CD14-positive monocyte (primary cell): ENCODE data around the gene GLB1L2. TPM values are rescaled to one million over a fixed set of nuclear protein-coding genes. Genes with fewer than 3 reads are reported as not detected.

ENCODE experiments used
- DNase-seq, 3 donors: peaks; one replicate each; pipeline ENCODE4 v3.0.0-alpha.2; 2011 to 2022
- H2AFZ ChIP-seq: 2 replicates; pipeline ENCODE4 v1.6.0; 2012; ENCODE audit warnings: mild to moderate bottlenecking, low read depth, low read length, inconsistent platforms; ENCODE audit not compliant: insufficient read depth, poor library complexity, severe bottlenecking
- H3K27ac ChIP-seq, 2 donors: 1 replicate in 1 of 2; 2 replicates in 1 of 2; pipeline ENCODE4 v1.5.1; 2012 to 2013; ENCODE audit warnings: low read length in 2 of 2, control low read depth in 1 of 2, inconsistent platforms in 1 of 2, low read depth in 1 of 2, mild to moderate bottlenecking in 1 of 2
- H3K27me3 ChIP-seq, 2 donors: one replicate each; pipeline versions ENCODE4 v1.6.0 to v1.6.1; 2011 to 2013; ENCODE audit warnings: low read length in 2 of 2; ENCODE audit not compliant: control insufficient read depth in 2 of 2, insufficient read depth in 2 of 2
- H3K36me3 ChIP-seq, 2 donors: replicated peaks in 1 of 2; 1 replicate in 1 of 2; 2 replicates in 1 of 2; pipeline versions ENCODE4 v1.5.1 to v1.6.1; 2012 to 2013; ENCODE audit warnings: low read length in 2 of 2, control low read depth in 1 of 2, inconsistent platforms in 1 of 2, mild to moderate bottlenecking in 1 of 2; ENCODE audit not compliant: insufficient read depth in 2 of 2, control insufficient read depth in 1 of 2
- H3K4me1 ChIP-seq, 2 donors: 1 replicate in 1 of 2; 2 replicates in 1 of 2; pipeline versions ENCODE4 v1.5.1 to v1.6.1; 2012 to 2013; ENCODE audit warnings: low read length in 2 of 2, control low read depth in 1 of 2, inconsistent platforms in 1 of 2, mild to moderate bottlenecking in 1 of 2, moderate library complexity in 1 of 2; ENCODE audit not compliant: insufficient read depth in 2 of 2, control insufficient read depth in 1 of 2
- H3K4me2 ChIP-seq: replicated peaks from 2 replicates; pipeline ENCODE3; 2012; ENCODE audit warnings: low read length, moderate library complexity, mild to moderate bottlenecking; ENCODE audit not compliant: poor library complexity, severe bottlenecking; ENCODE audit errors: extremely low read depth
- H3K4me3 ChIP-seq, 3 experiments: fragments of 200-600 bp in 1 of 3; sonication (generic) in 1 of 3; replicated peaks in 1 of 3; 1 replicate in 2 of 3; 2 replicates in 1 of 3; pipeline ENCODE4 v1.5.1; 2011 to 2013; ENCODE audit warnings: low read length in 3 of 3, mild to moderate bottlenecking in 3 of 3, control low read depth in 2 of 3, low read depth in 2 of 3, inconsistent platforms in 1 of 3, moderate library complexity in 1 of 3
- H3K79me2 ChIP-seq: 2 replicates; pipeline ENCODE4 v1.6.0; 2012; ENCODE audit warnings: mild to moderate bottlenecking, control low read depth, inconsistent platforms, low read length, moderate library complexity; ENCODE audit not compliant: insufficient read depth
- H3K9ac ChIP-seq: 2 replicates; pipeline ENCODE4 v1.6.0; 2017; ENCODE audit warnings: low read length, mild to moderate bottlenecking; ENCODE audit not compliant: insufficient read depth, poor library complexity, severe bottlenecking
- H3K9me3 ChIP-seq, 2 donors: replicated peaks in 1 of 2; 1 replicate in 1 of 2; 2 replicates in 1 of 2; pipeline versions ENCODE4 v1.5.1 to v1.6.1; 2012 to 2013; ENCODE audit warnings: low read length in 2 of 2, control low read depth in 1 of 2; ENCODE audit not compliant: control insufficient read depth in 1 of 2, insufficient read depth in 1 of 2
- H4K20me1 ChIP-seq: 2 replicates; pipeline ENCODE4 v1.6.0; 2012; ENCODE audit warnings: mild to moderate bottlenecking, low read length, control low read depth, moderate library complexity; ENCODE audit not compliant: insufficient read depth
- H3K27ac Mint-ChIP-seq, 7 donors: one replicate each; pipeline ENCODE4 v1.8.0; 2020; ENCODE audit warnings: mild to moderate bottlenecking in 7 of 7, mixed read lengths in 7 of 7, moderate library complexity in 6 of 7, inconsistent platforms in 2 of 7
- H3K27me3 Mint-ChIP-seq, 3 donors: one replicate each; pipeline ENCODE4 v1.8.0; 2021 to 2022; ENCODE audit warnings: low read depth in 3 of 3, mild to moderate bottlenecking in 3 of 3, mixed read lengths in 3 of 3, moderate library complexity in 3 of 3, inconsistent platforms in 1 of 3
- H3K36me3 Mint-ChIP-seq, 2 donors: one replicate each; pipeline ENCODE4 v1.8.0; 2020; ENCODE audit warnings: mixed read lengths in 2 of 2, inconsistent platforms in 1 of 2, mild to moderate bottlenecking in 1 of 2
- H3K4me1 Mint-ChIP-seq: one replicate; pipeline ENCODE4 v1.8.0; 2020; ENCODE audit warnings: mild to moderate bottlenecking, mixed read lengths
- H3K4me3 Mint-ChIP-seq, 2 donors: one replicate each; pipeline ENCODE4 v1.8.0; 2020; ENCODE audit warnings: mild to moderate bottlenecking in 2 of 2, mixed read lengths in 2 of 2, moderate library complexity in 1 of 2
- H3K9me3 Mint-ChIP-seq, 7 donors: one replicate each; pipeline ENCODE4 v1.8.0; 2020 to 2022; ENCODE audit warnings: mixed read lengths in 7 of 7, mild to moderate bottlenecking in 6 of 7, moderate library complexity in 6 of 7, inconsistent platforms in 2 of 7
- CTCF ChIP-seq: fragments of 200-600 bp; IDR thresholded peaks from one replicate; pipeline ENCODE4 v1.8.0; 2022; ENCODE audit warnings: antibody characterized with exemption, mild to moderate bottlenecking
- WGBS: methylation state at CpG from one replicate; pipeline ENCODE4 v1.1.5; 2013; ENCODE audit warnings: missing lambda C conversion rate; ENCODE audit not compliant: insufficient coverage; 5-methylcytosine and 5-hydroxymethylcytosine counted together
- intact Hi-C, 2 donors: fragments of 100-400 bp; cut with micrococcal nuclease; formaldehyde crosslinking; loops; one replicate each; pipeline versions ENCODE4 v1.15.0 to v1.15.1; 2023
- polyA minus RNA-seq: library from RNA; depleted of rRNA, polyadenylated mRNA; stranded (reverse); fragments of >200 nt; gene quantifications from 2 replicates; pipeline ENCODE4 v1.2.3, GENCODE V29; 2012
- polyA plus RNA-seq, 3 donors: library from polyadenylated mRNA; depleted of rRNA in 1 of 3; unstranded in 2 of 3; stranded (reverse) in 1 of 3; fragments of 300-500 nt in 2 of 3; fragments of >200 nt in 1 of 3; fragmentation: Illumina TruSeq in 2 of 3; gene quantifications; 1 replicate in 2 of 3; 2 replicates in 1 of 3; pipeline ENCODE4 v1.2.3, GENCODE V29; 2012 to 2021
- total RNA-seq, 12 experiments: library from RNA in 1 of 12; stranded (reverse) in 1 of 12; fragments of 120-200 nt in 1 of 12; gene quantifications; one replicate each; pipeline ENCODE4 v1.2.4 and lab custom pipeline; 2013 to 2026; ENCODE audit warnings: mixed read lengths in 6 of 12, inconsistent platforms in 1 of 12

Gene GLB1L2
- total RNA-seq (2013) = 0.02 TPM
- polyA plus RNA-seq (not detected), polyA minus RNA-seq (0.08 and 0.14 TPM in 2 replicates), total RNA-seq (lab: John Stamatoyannopoulos, UW) (0 to 3.2 (median 0.12) reads per million in 11 experiments)

- Mint-ChIP-seq H3K27ac (no peak within 1 kb of the TSS), H3K4me1 (peaks cover 12% of the 10 kb centered on the region), H3K36me3 (peaks cover 0 to 3% of the 10 kb centered on the region in 2 donors), H3K4me3 (peak within 1 kb of the TSS; percentile 62 to 87), H3K9me3 (peaks cover 0 to 9% (median 5%) of the 10 kb centered on the region in 7 donors), H3K27me3 (peaks cover 53 to 65% (median 57%) of the 10 kb centered on the region in 3 donors)
- H3K9me3 ChIP-seq = peaks cover 0 to 10% of the 10 kb centered on the region in 2 donors
- H3K79me2 ChIP-seq = no peaks in the 10 kb centered on the region
- peaks cover 28 to 52% of the 10 kb centered on the region in 2 donors for H3K27me3 ChIP-seq
- H2AFZ ChIP-seq = peak within 1 kb of the TSS; percentile 73
- H3K4me2 ChIP-seq = peak within 1 kb of the TSS; percentile 81
- under 1% methylated on average over 46 of the region's 80 CpGs for WGBS
- no peaks in the 10 kb centered on the region for H4K20me1 ChIP-seq
- H3K4me3 ChIP-seq = peak within 1 kb of the TSS; percentile 31 to 71 (median 39)
- H3K36me3 ChIP-seq = no peaks in the 10 kb centered on the region
- H3K9ac ChIP-seq = no peak within 1 kb of the TSS
- intact Hi-C loops = no loop called here
- peak; percentile 18 to 52 (median 38) for DNase-seq
- peaks cover 6 to 10% of the 10 kb centered on the region in 2 donors for H3K4me1 ChIP-seq
- no peak within 1 kb of the TSS for H3K27ac ChIP-seq
- TF ChIP-seq CTCF = no peak
Measured at GRCh38 chr11:134331354-134332188, at the start of gene GLB1L2. GLB1L2 (plus strand) TSS chr11:134331988; CDS start chr11:134332062, 74 bp downstream.

- no peaks in the 10 kb centered on the region for H3K79me2 ChIP-seq
- peaks cover 3 to 15% of the 10 kb centered on the region in 2 donors for H3K9me3 ChIP-seq
- no peak overlapping the region for H3K9ac ChIP-seq
- H3K4me1 Mint-ChIP-seq = peaks cover 2% of the 10 kb centered on the region
- H4K20me1 ChIP-seq = no peaks in the 10 kb centered on the region
- DNase-seq = no peak
- no peak overlapping the region for H3K27ac ChIP-seq
- H3K4me3 ChIP-seq = no peak overlapping the region
- peaks cover 19 to 40% of the 10 kb centered on the region in 2 donors for H3K27me3 ChIP-seq
- H3K27ac Mint-ChIP-seq = no peak overlapping the region
- peaks cover 0 to 12% (median 9%) of the 10 kb centered on the region in 7 donors for H3K9me3 Mint-ChIP-seq
- H2AFZ ChIP-seq = no peak overlapping the region
- peak overlapping the region in 1 of 2 donors; percentile 3 for H3K4me3 Mint-ChIP-seq
- H3K4me1 ChIP-seq = no peaks in the 10 kb centered on the region
- no peak for TF ChIP-seq CTCF
- H3K36me3 ChIP-seq = no peaks in the 10 kb centered on the region
- peaks cover 36 to 60% (median 54%) of the 10 kb centered on the region in 3 donors for H3K27me3 Mint-ChIP-seq
- no peaks in the 10 kb centered on the region for H3K36me3 Mint-ChIP-seq
- 94% methylated on average over 14 of the region's 22 CpGs for WGBS
- intact Hi-C loops = no loop called here
- H3K4me2 ChIP-seq = no peak overlapping the region
Measured at GRCh38 chr11:134282121-134283045, 49.4 kb upstream of the GLB1L2 start.
